KBM-7 (cell line): Measurements from ENCODE around the gene SEC24D.

Source experiments
- DNase-seq: peaks from one replicate; pipeline ENCODE4 v3.0.0-alpha.2; 2015
- in situ Hi-C: fragments of 300-500 bp; cut with MboI; formaldehyde crosslinking; loops from 2 replicates; pipeline ENCODE4 v1.14.3; 2020; ENCODE audit warnings: low sequenced_read_pairs, low pct_unique_long_range_greater_than_20kb, mixed read lengths

Gene SEC24D

DNA sequence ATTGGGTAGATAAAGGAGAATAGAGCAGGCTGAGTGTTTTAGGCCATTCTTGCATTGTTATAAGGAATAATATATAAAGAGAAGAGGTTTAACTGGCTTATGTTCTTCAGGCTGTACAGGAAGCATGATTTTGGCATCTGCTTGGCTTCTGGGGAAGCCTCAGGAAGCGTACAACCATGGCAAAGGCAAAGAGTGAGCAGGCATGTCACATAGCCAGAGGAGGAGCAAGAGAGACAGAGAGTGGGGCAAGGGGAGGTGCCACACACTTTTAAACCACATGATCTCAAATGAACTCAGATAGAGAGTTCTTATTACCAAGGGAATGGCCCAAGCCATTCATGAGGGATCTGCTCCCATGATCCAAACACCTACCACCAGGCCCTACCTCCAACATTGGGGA lies 155.1 kb downstream of the SEC24D start:
- peak; percentile 23 for DNase-seq
- in situ Hi-C loops: no loop called here

DNA sequence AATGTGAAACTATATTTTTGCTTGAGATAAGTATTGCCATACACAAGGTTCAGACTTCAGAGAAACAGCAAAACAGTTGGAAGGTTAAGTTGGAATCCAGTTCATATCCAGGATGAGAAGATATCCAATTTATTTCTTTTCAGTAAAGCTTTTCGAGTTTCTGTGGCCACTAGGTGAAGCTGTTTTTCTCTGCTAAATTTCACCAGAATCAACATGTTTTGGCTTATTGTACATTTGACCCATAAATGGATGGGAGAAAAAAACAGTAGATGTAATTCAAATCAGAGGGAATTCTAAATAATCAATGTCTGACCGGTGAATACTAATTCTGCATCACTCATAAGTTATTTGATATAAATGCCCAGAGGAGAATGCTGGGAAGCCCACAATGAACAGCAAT lies 159.8 kb downstream of the SEC24D start:
- in situ Hi-C loops: no loop called here
- DNase-seq: no peak
